HCT116 (cell line): ENCODE data around the gene IPO11. TPM values are rescaled to one million over a fixed set of nuclear protein-coding genes. Genes with fewer than 3 reads are reported as not detected.

Source experiments
- ATAC-seq: fragments of 200-7000 bp; cut with Tn5 transposase; 2 replicates; pipeline ENCODE4 v1.9.1; 2020; ENCODE audit warnings: mild to moderate bottlenecking, moderate library complexity
- BruUV-seq: library from RNA; stranded (reverse); fragments of 400-500 nt; replicated peaks from 2 replicates; lab custom pipeline; 2021; lab: Mats Ljungman, UMichigan
- CTCF ChIA-PET: fragments of 300-600 bp; sonication (Branson Sonifier 250); formaldehyde crosslinking; loops from one replicate; lab custom pipeline; 2021; ENCODE audit warnings: antibody characterized with exemption; lab: Charles Lee
- POLR2A ChIA-PET: fragments of 300-600, 350-600 bp; sonication (Branson Sonifier 250); formaldehyde crosslinking; loops from one replicate; lab custom pipeline; 2021; ENCODE audit warnings: antibody characterized with exemption; lab: Charles Lee
- RAD21 ChIA-PET, 2 experiments: fragments of 300-600 bp; sonication (Branson Sonifier 250); formaldehyde crosslinking; loops; one replicate each; lab custom pipeline; 2023; ENCODE audit warnings: low total read pairs in 2 of 2; ENCODE audit not compliant: uncharacterized antibody in 2 of 2, unreplicated experiment in 2 of 2, low non-redundant PET in 1 of 2; lab: Charles Lee
- DNase-seq: peaks from one replicate; pipeline ENCODE4 v3.0.0-alpha.2; 2010; ENCODE audit warnings: low read depth, low spot score
- H2AFZ ChIP-seq: fragments of 200-600 bp; shearing (Covaris generic), sonication (generic); 2 replicates; pipeline ENCODE4 v1.6.1; 2017; ENCODE audit warnings: low read depth, mixed run types, mixed read lengths, antibody characterized with exemption, low read length; ENCODE audit not compliant: poor library complexity, severe bottlenecking
- H3K27ac ChIP-seq: 2 replicates; pipeline ENCODE4 v1.5.1; 2012; ENCODE audit warnings: low read depth, low read length
- H3K27me3 ChIP-seq: fragments of 200-600 bp; sonication (generic); 2 replicates; pipeline ENCODE4 v1.6.1; 2016; ENCODE audit warnings: mixed run types, low read length, mixed read lengths; ENCODE audit not compliant: insufficient read depth
- H3K36me3 ChIP-seq, 2 experiments: fragments of 200-500 bp in 1 of 2; fragments of 200-600 bp in 1 of 2; sonication (Bioruptor generic) in 1 of 2; sonication (generic) in 1 of 2; 2 replicates each; pipeline versions ENCODE4 v1.5.1 to v1.6.1; 2014 to 2016; ENCODE audit warnings: low read length in 2 of 2, inconsistent platforms in 1 of 2, mixed read lengths in 1 of 2, mixed run types in 1 of 2; ENCODE audit not compliant: insufficient read depth in 2 of 2, control insufficient read depth in 1 of 2
- H3K4me1 ChIP-seq, 2 experiments: fragments of 200-600 bp in 1 of 2; sonication (generic) in 1 of 2; 2 replicates each; pipeline versions ENCODE4 v1.5.1 to v1.6.1; 2012 to 2017; ENCODE audit warnings: low read length in 2 of 2, inconsistent platforms in 1 of 2, mild to moderate bottlenecking in 1 of 2, mixed read lengths in 1 of 2, mixed run types in 1 of 2, moderate library complexity in 1 of 2; ENCODE audit not compliant: insufficient read depth in 2 of 2, control insufficient read depth in 1 of 2
- H3K4me2 ChIP-seq: fragments of 200-600 bp; sonication (generic); 2 replicates; pipeline ENCODE4 v1.6.1; 2017; ENCODE audit warnings: mixed run types, low read length, mixed read lengths
- H3K4me3 ChIP-seq, 2 experiments: fragments of 200-600 bp in 1 of 2; sonication (generic) in 1 of 2; replicated peaks in 1 of 2; 2 replicates each; pipeline ENCODE4 v1.5.1; 2011 to 2016; ENCODE audit warnings: low read length in 2 of 2, control low read depth in 1 of 2, low read depth in 1 of 2, mild to moderate bottlenecking in 1 of 2, mixed read lengths in 1 of 2, mixed run types in 1 of 2
- H3K79me2 ChIP-seq: fragments of 200-600 bp; sonication (generic); 2 replicates; pipeline ENCODE4 v1.6.1; 2017; ENCODE audit warnings: mild to moderate bottlenecking, mixed run types, low read length, moderate library complexity, mixed read lengths; ENCODE audit not compliant: insufficient read depth
- H3K9ac ChIP-seq: fragments of 200-600 bp; sonication (generic); 2 replicates; pipeline ENCODE4 v1.6.1; 2016; ENCODE audit warnings: low read length, mixed read lengths
- H3K9me2 ChIP-seq: fragments of 200-600 bp; sonication (generic), shearing (Covaris generic); 2 replicates; pipeline ENCODE4 v1.6.1; 2017; ENCODE audit warnings: mixed run types, mild to moderate bottlenecking, moderate library complexity; ENCODE audit not compliant: insufficient read depth
- H3K9me3 ChIP-seq, 2 experiments: fragments of 200-500 bp in 1 of 2; fragments of 200-600 bp in 1 of 2; sonication (Bioruptor generic) in 1 of 2; sonication (generic) in 1 of 2; 2 replicates each; pipeline ENCODE4 v1.6.1; 2014 to 2017; ENCODE audit warnings: low read length in 2 of 2, mixed read lengths in 2 of 2, inconsistent platforms in 1 of 2, low read depth in 1 of 2, mild to moderate bottlenecking in 1 of 2, mixed run types in 1 of 2, moderate library complexity in 1 of 2; ENCODE audit not compliant: control insufficient read depth in 1 of 2, insufficient read depth in 1 of 2
- H4K20me1 ChIP-seq: fragments of 200-600 bp; sonication (generic), shearing (Covaris generic); 2 replicates; pipeline ENCODE4 v1.6.1; 2017; ENCODE audit warnings: mixed run types, mild to moderate bottlenecking, moderate library complexity; ENCODE audit not compliant: insufficient read depth
- CBX3 ChIP-seq: IDR thresholded peaks from 2 replicates; pipeline ENCODE4 v1.6.1; 2012; ENCODE audit warnings: low read depth
- EGR1 ChIP-seq: IDR thresholded peaks from 2 replicates; pipeline ENCODE4 v1.6.1; 2012; ENCODE audit warnings: low read depth
- ELF1 ChIP-seq: IDR thresholded peaks from 2 replicates; pipeline ENCODE4 v1.6.1; 2012; ENCODE audit warnings: low read depth, borderline replicate concordance
- EZH2 ChIP-seq: fragments of 200-600 bp; sonication (generic); IDR thresholded peaks from 2 replicates; pipeline ENCODE4 v1.6.1; 2017; ENCODE audit warnings: antibody characterized with exemption, mixed run types
- EZH2phosphoT487 ChIP-seq: fragments of 200-600 bp; IDR thresholded peaks from 2 replicates; pipeline ENCODE4 v1.6.1; 2018; ENCODE audit warnings: antibody characterized with exemption, borderline replicate concordance
- FOSL1 ChIP-seq: IDR thresholded peaks from 2 replicates; pipeline ENCODE4 v1.6.1; 2012; ENCODE audit warnings: low read depth
- JUND ChIP-seq: IDR thresholded peaks from 2 replicates; pipeline ENCODE4 v1.6.1; 2012
- MAX ChIP-seq: IDR thresholded peaks from 2 replicates; pipeline ENCODE4 v1.6.1; 2012
- POLR2A ChIP-seq: IDR thresholded peaks from 2 replicates; pipeline ENCODE4 v1.7.0; 2011; ENCODE audit warnings: borderline replicate concordance; ENCODE audit not compliant: insufficient read depth, insufficient read length; ENCODE audit errors: extremely low read depth
- SIN3A ChIP-seq: IDR thresholded peaks from 2 replicates; pipeline ENCODE4 v1.6.1; 2012; ENCODE audit warnings: low read depth
- SRF ChIP-seq: IDR thresholded peaks from 2 replicates; pipeline ENCODE4 v1.6.1; 2012; ENCODE audit warnings: low read depth
- TCF7L2 ChIP-seq: IDR thresholded peaks from 2 replicates; pipeline ENCODE4 v1.7.0; 2011; ENCODE audit warnings: borderline replicate concordance, inconsistent platforms; ENCODE audit not compliant: insufficient read depth, insufficient read length; ENCODE audit errors: extremely low read depth
- YY1 ChIP-seq: IDR thresholded peaks from 2 replicates; pipeline ENCODE4 v1.6.1; 2011; ENCODE audit warnings: low read length, low read depth, moderate library complexity, mild to moderate bottlenecking; ENCODE audit not compliant: insufficient replicate concordance; ENCODE audit errors: extremely low read depth
- ZBTB33 ChIP-seq: IDR thresholded peaks from 2 replicates; pipeline ENCODE4 v1.6.1; 2011; ENCODE audit warnings: mild to moderate bottlenecking, low read length, moderate library complexity; ENCODE audit not compliant: insufficient replicate concordance; ENCODE audit errors: extremely low read depth
- ZFX ChIP-seq: fragments of 450-650 bp; IDR thresholded peaks from 2 replicates; pipeline ENCODE4 v1.6.1; 2017
- ZNF274 ChIP-seq: fragments of 200-500 bp; sonication (Bioruptor generic); IDR thresholded peaks from 2 replicates; pipeline ENCODE4 v1.6.1; 2014; ENCODE audit warnings: mild to moderate bottlenecking, low read depth, low read length, inconsistent platforms
- intact Hi-C: fragments of 100-400 bp; cut with micrococcal nuclease; formaldehyde crosslinking; loops from 2 replicates; pipeline ENCODE4 v1.10.0; 2022
- total RNA-seq: library from RNA; stranded (reverse); gene quantifications from one replicate; pipeline ENCODE4 v1.2.1, GENCODE V29; 2021; ENCODE audit not compliant: unreplicated experiment

IPO11 gene
- total RNA-seq, 1 experiment from 2014 or later = 55.1 TPM

GRCh38 chr5:62642468-62642867 lies 229.9 kb downstream of the IPO11 start:
- H3K4me3 ChIP-seq = no peak overlapping the region
- POLR2A ChIA-PET = no interaction called here
- H3K4me1 ChIP-seq = no peaks in the 10 kb centered on the region
- no peaks in the 10 kb centered on the region for H3K27me3 ChIP-seq
- DNase-seq (no peak), ATAC-seq (no peak)
- intact Hi-C loops = no loop called here
- no peaks in the 10 kb centered on the region; a peak in 1 of 4 replicates for H3K36me3 ChIP-seq
- H3K27ac ChIP-seq = no peak overlapping the region
- H3K9me3 ChIP-seq = no peaks in the 10 kb centered on the region
- CTCF ChIA-PET = no interaction called here
- TF ChIP-seq POLR2A (no peak), YY1 (no peak), SIN3A (no peak), MAX (no peak), EZH2 (no peak), ELF1 (no peak), TCF7L2 (no peak)
- H4K20me1 ChIP-seq = no peaks in the 10 kb centered on the region
- no peaks in the 10 kb centered on the region for H3K79me2 ChIP-seq
- H3K9ac ChIP-seq = no peak overlapping the region
- RAD21 ChIA-PET = no interaction called here
- H2AFZ ChIP-seq = no peak overlapping the region
- no TSS peak for BruUV-seq
- H3K4me2 ChIP-seq = no peak overlapping the region
- no peaks in the 10 kb centered on the region for H3K9me2 ChIP-seq

GRCh38 chr5:62643556-62644451 lies 231.2 kb downstream of the IPO11 start:
- RAD21 ChIA-PET = no interaction called here
- no peaks in the 10 kb centered on the region for H3K27me3 ChIP-seq
- TF ChIP-seq ZBTB33 (no peak), YY1 (no peak), ZFX (no peak), EZH2phosphoT487 (no peak), ZNF274 (no peak), TCF7L2 (no peak), POLR2A (no peak), FOSL1 (no peak), EGR1 (no peak), SRF (no peak), CBX3 (no peak), JUND (no peak)

More at GRCh38 chr5:62643556-62644451, 231.2 kb downstream of the IPO11 start:
- no peak for ATAC-seq
- Histone ChIP-seq H3K27ac (no peak overlapping the region), H3K79me2 (no peaks in the 10 kb centered on the region), H4K20me1 (no peaks in the 10 kb centered on the region), H3K4me3 (no peak overlapping the region), H3K9me2 (no peaks in the 10 kb centered on the region), H3K9me3 (no peaks in the 10 kb centered on the region), H3K9ac (no peak overlapping the region), H3K4me1 (no peaks in the 10 kb centered on the region), H3K4me2 (no peak overlapping the region), H2AFZ (no peak overlapping the region), H3K36me3 (no peaks in the 10 kb centered on the region; a peak in 1 of 4 replicates)
- intact Hi-C loops = no loop called here
- DNase-seq = no peak
- ChIA-PET CTCF (no interaction called here), POLR2A (no interaction called here)
- BruUV-seq = no TSS peak
